HG03025 (cell line): ENCODE measurements around the gene GPR132.
"Not testable (repeated sequence)": the region's sequence is repeated elsewhere in the genome, so short reads cannot be mapped to it uniquely, and the experiment has no call there.

ENCODE experiments used
- ATAC-seq: cut with Tn5 transposase; IDR thresholded peaks from one replicate; pipeline ENCODE4 v1.9.1; 2021; ENCODE audit warnings: mild to moderate bottlenecking, moderate library complexity; ENCODE audit not compliant: unreplicated experiment, low FRiP score

GPR132 gene

DNA sequence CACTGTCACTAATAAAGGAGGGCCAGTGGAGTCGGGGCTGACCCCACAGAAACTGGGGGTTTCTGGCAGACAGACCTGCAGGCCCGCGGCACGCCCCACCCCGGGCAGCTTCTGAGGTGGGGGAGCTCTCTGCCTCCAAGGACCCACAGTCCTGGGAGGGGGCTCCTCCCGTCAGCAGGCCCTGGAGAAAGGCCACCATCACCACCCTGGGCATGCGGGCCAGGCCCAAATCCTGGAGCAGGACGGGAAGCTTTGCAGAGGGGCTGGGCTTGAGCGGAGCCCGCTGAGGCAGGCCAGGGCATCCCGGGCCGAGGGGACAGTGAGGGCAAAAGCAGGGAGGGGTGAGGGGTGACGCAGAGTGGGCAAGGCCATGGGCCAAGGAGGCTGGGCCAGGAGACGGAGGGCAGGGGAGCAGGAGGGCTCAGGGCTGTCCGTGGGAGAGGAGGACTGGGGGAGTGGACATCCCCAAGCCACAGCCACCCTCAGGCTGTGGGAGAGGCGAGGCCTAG is 11.1 kb upstream of the GPR132 start:
- ATAC-seq = no peak

DNA sequence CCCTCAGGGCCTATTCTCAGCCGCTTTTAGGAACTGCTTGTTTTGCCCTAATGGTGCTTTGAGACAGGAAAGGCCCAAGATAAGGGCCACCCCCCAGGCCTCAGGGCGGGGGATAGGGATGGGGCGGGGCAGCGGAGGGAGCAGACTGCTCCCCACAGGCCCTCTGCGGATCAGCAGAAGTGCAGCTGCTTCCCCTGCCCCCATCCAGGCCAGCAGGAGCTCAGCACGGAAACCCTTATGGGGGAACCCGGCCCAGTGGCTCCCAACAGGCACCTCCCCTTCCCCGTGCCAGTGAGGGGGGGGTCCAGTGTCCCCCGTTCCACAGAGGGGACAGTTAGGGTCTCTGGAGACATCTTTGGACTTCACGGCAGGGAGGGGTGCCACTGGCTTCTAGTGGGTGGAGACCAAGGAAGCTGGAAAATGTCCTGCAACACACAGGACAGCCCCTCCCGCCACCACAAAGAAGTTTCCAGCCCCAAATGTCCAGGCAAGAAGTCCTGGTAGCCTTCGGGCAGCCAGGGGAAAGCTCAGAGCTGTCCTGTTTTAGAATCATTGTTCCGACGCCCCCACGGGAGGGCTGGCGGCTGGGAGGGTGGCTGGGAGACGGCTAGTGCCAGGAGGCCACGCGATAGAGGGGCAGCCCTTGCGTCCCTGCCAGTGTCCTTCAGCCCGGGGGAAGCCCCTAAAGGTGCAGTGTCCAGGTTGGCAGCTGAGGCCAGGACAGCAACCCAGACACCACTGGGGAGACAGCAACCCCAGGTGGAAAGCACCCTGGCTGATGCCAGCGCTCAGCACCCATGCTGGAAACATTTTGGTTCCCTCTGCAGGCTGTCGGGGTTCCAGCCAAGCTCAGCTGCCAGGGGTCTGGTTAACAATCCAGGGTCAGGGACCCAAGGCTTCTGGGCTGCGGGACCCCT is 10.4 kb upstream of the GPR132 start:
- ATAC-seq = no peak

GRCh38 chr14:105074601-105075053 is 9.4 kb upstream of the GPR132 start:
- ATAC-seq = no peak

- no peak for ATAC-seq
Measured at GRCh38 chr14:105073720-105074600, 8.7 kb upstream of the GPR132 start.

- ATAC-seq = no peak
Measured at GRCh38 chr14:105072892-105073719, 7.9 kb upstream of the GPR132 start.

DNA sequence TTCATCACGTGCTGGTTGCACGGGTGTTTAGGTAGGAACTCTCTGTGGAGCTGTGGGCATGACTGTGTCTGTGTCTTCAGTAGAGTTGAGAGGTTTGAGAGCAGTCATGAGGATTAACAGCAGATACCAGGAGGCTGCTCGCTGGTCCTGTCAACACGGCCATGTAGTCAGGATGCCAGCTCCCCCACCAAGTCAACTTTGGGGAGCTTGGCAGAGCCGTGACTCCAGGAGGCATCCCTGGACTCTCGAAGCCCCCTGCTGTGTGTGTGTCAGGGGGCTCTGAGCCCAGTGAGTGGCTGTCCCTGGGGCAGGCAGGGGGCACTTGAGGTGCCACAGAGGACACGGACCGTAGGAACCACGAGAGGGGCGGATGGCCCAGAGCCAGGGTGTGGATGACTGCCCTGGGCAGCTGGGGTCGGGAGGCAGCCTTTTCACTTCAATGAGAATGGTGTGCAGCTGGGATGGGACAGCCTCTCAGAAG is 7.2 kb upstream of the GPR132 start:
- no peak for ATAC-seq

DNA sequence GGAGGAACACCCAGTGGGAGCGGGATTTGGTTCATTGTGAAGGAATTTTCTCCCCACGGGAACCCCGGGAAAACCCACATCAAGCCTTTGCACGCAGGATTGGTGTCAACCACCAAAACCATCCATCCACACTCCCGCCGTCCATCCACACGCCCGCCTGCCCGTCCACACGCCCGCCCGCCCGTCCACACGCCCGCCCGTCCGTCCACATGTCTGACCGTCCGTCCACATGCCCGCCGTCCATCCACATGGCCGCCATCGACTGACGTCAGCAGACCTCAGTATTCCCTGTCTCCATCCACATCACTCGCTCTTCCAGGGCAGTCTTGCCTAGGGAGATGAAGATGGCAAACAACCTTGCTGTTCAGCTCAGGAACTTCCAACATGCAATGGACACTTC is 6.7 kb upstream of the GPR132 start:
- ATAC-seq = no peak

DNA sequence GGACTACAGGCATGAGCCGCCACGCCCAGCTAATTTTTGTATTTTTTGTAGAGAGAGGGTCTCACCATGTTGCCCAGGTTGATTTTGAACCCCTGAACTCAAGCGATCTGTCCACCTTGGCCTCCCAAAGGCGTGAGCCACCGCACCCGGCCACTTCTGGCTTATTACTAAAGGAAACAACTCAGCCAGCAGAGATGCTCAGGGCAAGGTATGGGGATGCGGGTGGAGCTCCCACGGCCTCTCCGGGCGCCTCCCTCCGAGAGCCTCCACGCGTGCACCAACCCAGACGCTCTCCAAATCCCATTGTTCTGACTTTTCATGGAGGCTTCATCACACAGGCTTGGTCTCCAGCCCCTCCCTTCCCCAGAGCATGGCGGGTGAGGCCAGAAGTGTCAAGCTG is 6.1 kb upstream of the GPR132 start:
- no peak for ATAC-seq

GRCh38 chr14:105070760-105071137 is 5.5 kb upstream of the GPR132 start:
- ATAC-seq = no peak

DNA sequence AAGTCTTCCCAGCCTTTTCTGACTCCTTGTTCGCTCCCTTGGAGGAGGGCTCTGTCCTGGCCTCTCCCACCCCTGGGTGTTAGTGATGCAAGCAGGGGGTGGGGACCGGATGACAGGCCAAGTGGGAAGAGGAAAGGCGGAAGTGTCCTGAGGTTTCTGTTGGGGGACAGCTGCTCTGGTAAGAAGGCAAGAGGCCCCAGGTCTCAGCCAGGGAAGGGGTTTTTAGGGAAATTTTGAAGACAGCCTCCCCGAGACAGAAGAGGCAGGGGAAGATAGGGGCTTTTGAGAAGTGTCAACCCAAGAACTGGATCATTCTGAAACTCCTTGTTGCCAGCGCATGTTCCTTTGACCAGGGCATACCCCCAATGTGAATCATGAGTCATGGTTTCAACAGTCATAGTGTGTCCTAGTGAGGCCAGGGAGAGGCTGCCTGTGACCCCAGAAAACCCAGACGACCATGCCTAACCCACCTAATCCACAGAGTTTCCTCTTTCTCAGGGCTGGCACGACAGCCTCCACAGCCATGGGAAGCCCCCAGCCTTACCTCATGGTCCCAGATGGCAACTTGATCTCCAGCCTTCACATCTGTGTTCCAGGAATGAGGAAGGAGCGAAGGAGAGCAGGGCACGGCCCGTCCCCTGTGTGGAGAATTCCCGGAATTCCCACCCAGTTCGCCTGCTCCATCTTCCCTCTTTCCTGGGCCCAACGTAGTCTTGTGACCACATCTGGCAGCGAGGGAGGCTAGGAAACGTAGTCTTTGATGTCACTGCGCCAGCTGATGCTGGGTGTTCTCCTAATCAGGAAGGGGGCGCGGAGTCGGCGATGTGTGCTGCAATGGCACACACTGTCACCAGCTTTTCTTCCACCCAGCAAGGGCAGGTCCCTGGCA is 4.9 kb upstream of the GPR132 start:
- no peak for ATAC-seq

DNA sequence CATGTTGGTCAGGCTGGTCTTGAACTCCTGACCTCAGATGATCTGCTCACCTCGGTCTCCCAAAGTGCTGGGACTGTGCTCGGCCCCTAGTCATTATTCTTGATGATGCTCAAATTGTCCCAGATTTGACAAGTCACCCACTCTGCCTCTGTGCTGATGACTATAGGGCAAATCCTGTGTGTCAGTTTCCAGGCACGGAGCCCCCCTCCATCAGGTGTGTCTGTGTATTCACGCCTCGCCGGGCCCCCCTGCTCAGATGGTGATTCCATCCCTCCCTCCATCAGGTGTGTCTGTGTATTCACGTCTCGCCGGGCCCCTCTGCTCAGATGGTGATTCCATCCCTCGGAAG is 4.3 kb upstream of the GPR132 start:
- no peak for ATAC-seq

- no peak for ATAC-seq
Measured at GRCh38 chr14:105068818-105069217, 3.6 kb upstream of the GPR132 start.

DNA sequence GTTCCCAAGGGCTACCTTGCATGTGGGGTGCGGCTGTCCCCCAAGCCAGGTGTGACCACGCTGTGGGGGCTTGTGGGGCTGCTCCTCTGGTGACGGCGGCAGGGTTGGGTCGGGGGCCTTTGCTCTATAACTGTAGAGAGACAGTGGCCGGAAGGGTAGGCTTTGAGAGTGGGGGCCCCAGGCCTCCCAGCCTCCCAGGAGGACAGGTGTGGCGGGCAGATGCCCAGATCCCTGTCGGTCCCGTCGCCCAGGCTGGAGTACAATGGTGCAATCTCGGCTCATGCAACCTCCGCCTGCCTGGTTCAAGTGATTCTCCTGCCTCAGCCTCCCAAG is 2.7 kb upstream of the GPR132 start:
- no peak for ATAC-seq

DNA sequence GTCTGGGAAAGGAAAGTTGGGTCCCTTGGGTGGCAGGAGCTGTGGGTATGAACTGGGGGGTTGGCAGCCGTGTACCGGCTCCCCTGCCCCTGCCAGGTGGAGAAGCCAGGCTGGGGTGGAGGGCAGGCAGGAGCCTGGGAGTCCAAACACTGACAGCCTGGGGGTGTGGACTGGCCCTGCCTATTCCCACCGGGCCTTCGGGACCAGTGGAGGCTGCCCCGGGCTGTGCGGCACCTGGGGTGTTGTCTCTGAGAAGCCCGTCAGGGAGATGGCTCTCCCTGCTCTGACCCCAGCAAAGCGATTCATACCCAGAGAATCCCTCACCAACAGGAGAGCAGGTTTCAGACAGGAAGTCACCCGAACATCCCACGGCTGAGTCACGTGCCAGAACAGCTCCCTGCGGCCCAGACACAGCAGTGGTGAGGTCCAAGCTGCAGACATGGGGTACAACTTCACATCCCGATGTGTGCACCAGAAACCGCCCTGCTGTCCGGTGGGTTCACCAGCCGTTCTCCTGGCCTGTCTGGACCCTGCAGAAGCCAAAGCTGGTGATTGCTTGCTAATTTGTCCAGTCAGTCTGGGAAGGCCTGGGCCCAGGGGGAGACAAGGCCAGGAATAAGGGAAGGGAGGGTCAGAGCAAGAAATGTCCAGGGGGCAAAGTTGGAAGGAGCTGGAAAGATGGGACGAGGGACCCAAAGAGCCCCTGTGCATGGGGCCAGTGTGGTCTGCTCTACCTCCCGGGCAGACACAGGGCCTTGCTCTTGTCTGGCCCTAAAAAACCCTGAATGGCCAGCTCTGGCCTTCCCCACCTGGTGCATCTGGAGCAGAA is 2.1 kb upstream of the GPR132 start:
- ATAC-seq = no peak

DNA sequence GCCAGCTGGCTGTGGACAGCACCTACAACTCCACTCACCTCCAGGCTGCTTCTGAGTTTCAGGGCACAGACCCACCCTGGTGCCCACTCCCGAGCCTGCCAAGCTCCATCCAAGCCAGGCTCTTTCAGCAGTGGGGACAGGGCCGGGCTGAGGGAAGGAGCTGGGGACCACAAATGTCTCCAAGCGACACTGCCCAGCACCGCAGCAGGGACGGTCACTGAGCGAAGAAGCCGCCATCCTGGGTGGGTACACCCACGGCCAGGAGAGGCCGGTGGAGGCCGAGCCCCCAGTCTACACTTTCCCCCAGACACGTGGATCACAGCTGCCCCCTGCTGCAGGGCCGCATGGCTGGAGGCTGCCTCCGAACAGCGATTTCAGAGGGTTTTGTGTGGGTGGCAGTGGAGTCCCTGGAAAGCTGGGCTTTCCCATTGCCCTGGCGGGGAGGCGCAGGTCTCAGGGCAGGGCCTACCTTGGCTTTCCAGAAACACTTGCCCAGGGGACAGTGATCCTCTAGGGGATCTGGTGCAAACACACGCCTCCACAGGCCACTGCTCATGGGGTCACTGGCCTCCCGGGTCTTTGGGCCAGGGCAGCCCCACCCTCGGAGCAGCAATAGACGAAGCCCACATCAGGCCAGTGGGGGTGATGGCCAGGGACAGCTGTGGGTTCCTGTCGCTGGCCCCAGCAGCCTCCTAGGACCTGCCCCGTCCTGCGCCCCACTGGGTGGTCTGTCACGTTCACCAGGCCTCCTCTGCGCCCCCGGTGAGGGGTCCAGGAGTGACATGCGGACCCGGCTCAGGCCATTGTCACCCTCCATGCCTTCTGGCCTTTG is 1.2 kb upstream of the GPR132 start:
- ATAC-seq = no peak

- no peak for ATAC-seq
Measured at GRCh38 chr14:105064721-105065143, 498 bp downstream of the GPR132 start.

DNA sequence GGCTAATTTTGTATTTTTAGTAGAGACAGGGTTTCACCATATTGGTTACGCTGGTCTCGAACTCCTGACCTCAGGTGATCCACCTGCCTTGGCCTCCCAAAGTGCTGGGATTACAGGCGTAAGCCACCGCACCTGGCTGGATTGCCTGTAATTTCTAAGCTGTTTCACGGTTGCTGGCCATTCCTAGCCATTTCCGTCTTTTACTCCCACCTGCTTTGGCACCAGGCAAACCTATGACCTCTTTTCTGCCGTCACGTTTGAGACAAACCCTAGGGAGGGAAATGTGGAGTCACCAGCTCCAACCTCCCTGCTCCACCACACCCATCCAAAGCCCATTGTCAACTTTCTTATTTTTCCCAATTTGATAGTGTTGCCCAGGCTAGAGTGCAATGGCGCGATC is 1.2 kb downstream of the GPR132 start:
- ATAC-seq = no peak

DNA sequence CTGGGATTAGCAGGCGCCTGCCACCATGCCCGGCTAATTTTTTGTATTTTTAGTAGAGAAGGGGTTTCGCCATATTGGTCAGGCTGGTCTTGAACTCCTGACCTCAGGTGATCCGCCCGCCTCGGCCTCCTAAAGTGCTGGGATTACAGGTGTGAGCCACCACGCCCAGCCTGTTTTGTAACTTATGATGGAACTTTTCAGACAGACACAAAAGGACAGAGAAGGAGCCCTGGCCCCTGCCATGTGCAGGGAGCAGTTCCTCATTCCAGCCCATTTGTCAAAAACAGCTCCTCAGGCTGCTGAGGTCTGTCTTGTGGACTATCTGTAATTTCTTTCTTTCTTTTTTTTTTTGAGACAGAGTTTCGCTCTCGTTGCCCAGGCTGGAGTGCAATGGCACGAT is 1.7 kb downstream of the GPR132 start:
- not testable (repeated sequence) for ATAC-seq
